Heart left ventricle (tissue), 16 donors: ENCODE results near the gene SPRR3. TPM values are rescaled to one million over a fixed set of nuclear protein-coding genes. Genes with fewer than 3 reads are reported as not detected.

Experiments
- ATAC-seq, 4 donors: fragments of 200-7000 bp; cut with Tn5 transposase; one replicate each; pipeline ENCODE4 v1.9.1; 2020 to 2022; ENCODE audit warnings: moderate library complexity in 4 of 4, mild to moderate bottlenecking in 3 of 4, moderate number of reproducible peaks in 1 of 4
- DNase-seq, 5 donors: peaks; one replicate each; pipeline ENCODE4 v3.0.0-alpha.2; 2020
- H3K27ac ChIP-seq, 12 donors: fragments of 200-600 bp; sonication (generic) in 4 of 12; one replicate each; pipeline versions ENCODE4 v1.5.0 to v1.8.0; 2016 to 2022; ENCODE audit warnings: mild to moderate bottlenecking in 2 of 12
- H3K27me3 ChIP-seq, 9 donors: fragments of 200-600 bp; sonication (generic) in 2 of 9; one replicate each; pipeline versions ENCODE4 v1.5.1 to v1.8.0; 2016 to 2022; ENCODE audit warnings: mild to moderate bottlenecking in 3 of 9
- H3K36me3 ChIP-seq, 9 donors: fragments of 200-600 bp; sonication (generic) in 2 of 9; one replicate each; pipeline versions ENCODE4 v1.5.0 to v1.8.0; 2018 to 2022; ENCODE audit warnings: mild to moderate bottlenecking in 2 of 9
- H3K4me1 ChIP-seq, 12 donors: fragments of 200-600 bp; sonication (generic) in 4 of 12; one replicate each; pipeline versions ENCODE4 v1.5.0 to v1.8.0; 2016 to 2022; ENCODE audit warnings: mild to moderate bottlenecking in 3 of 12
- H3K4me3 ChIP-seq, 12 donors: fragments of 200-600 bp; sonication (generic) in 4 of 12; one replicate each; pipeline versions ENCODE4 v1.5.0 to v1.8.0; 2017 to 2022; ENCODE audit warnings: mild to moderate bottlenecking in 9 of 12, moderate library complexity in 4 of 12
- H3K9me3 ChIP-seq, 12 donors: fragments of 200-600 bp; sonication (generic) in 4 of 12; one replicate each; pipeline versions ENCODE4 v1.5.0 to v1.8.0; 2016 to 2022; ENCODE audit warnings: mild to moderate bottlenecking in 1 of 12
- CTCF ChIP-seq, 12 donors: fragments of 200-600 bp; sonication (generic) in 4 of 12; IDR thresholded peaks; one replicate each; pipeline versions ENCODE4 v1.5.0 to v1.8.0; 2018 to 2022; ENCODE audit warnings: antibody characterized with exemption in 12 of 12, mild to moderate bottlenecking in 5 of 12
- POLR2A ChIP-seq, 2 donors: fragments of 450-650 bp; IDR thresholded peaks; one replicate each; pipeline ENCODE4 v1.6.1; 2017; ENCODE audit warnings: antibody characterized with exemption in 2 of 2, mild to moderate bottlenecking in 2 of 2, moderate library complexity in 2 of 2
- WGBS, 4 donors: extraction: QIAGEN DNeasy Blood & Tissue Kit in 2 of 4; methylation state at CpG; one replicate each; pipeline versions ENCODE4 v1.1.5 to v1.1.7; 2013 to 2018; 5-methylcytosine and 5-hydroxymethylcytosine counted together
- intact Hi-C, 10 donors: fragments of 100-400 bp; cut with DNase I; formaldehyde crosslinking; loops; one replicate each; pipeline versions ENCODE4 v1.11.1 to v1.14.2; 2022
- polyA plus RNA-seq, 2 donors: library from polyadenylated mRNA; stranded (reverse); fragments of 200-250 nt; gene quantifications; one replicate each; pipeline ENCODE4 v1.2.3, GENCODE V29; 2013
- total RNA-seq, 9 donors: library from RNA; depleted of rRNA in 2 of 9; stranded (reverse); fragments of >200 nt in 2 of 9; fragmentation: NEBNext Ultra II Directional in 3 of 9; extraction: Animal tissue kit (Norgen Biotek cat#: 25700) in 3 of 9; gene quantifications; one replicate each; pipeline versions ENCODE4 v1.1.0 to v1.2.4, GENCODE V29; 2016 to 2023
- donor health status: ischemic (EF 13 %, LVEDD 7.1; RV severe dilation, severe dysfunction).
- donor health status: healthy with polysubstance abuse.
- donor health status: DM: no; HTN: yes; CAD: no.
- donor health status: DM: no; HTN: no; CAD: no.
- donor health status: ischemic (EF 25% LVEDD 6.9; RV normal size, moderate dysfunction).
- donor health status: ischemic (EF 25% LVEDD 5.7; RV mildly dilated, moderate dysfunction).
- donor health status: healthy.
- donor health status: DM: yes; HTN: yes; CAD: no.
- donor health status: ischemic (EF 35%, LVEDD 5.7; RV mildly dilated, moderate dysfunction).
- donor health status: nonischemic (EF 11% LVEDD 7.7; RV severe dilation, severe dysfunction).
- donor health status: DM: yes; HTN: yes; CAD: no.
- donor health status: PGD.
- donor health status: ischemic (EF 29% LVEDD 5.4; RV normal size, mild dysfunction).
- donor health status: nonischemic (EF 23%, LVEDD 6.1; RV moderate dilation, normal function).

SPRR3 gene
- total and polyA plus RNA-seq, 11 donors, result 1.2 TPM; not detected in 10

GRCh38 chr1:152976688-152977087 lies 24.9 kb upstream of the SPRR3 start:
- ATAC-seq (no peak), DNase-seq (no peak)
- WGBS, 4 donors, result 54 to 74% (median 71%) methylated on average over 1 of the region's 1 CpG
- TF ChIP-seq CTCF (IDR thresholded peaks at IDR 0.05) (no peak), POLR2A (IDR thresholded peaks at IDR 0.05) (no peak)
- no peaks in the 10 kb centered on the region for H3K4me1 ChIP-seq
- H3K27me3 ChIP-seq, result peaks cover 0 to 4% (median 0%) of the 10 kb centered on the region in 9 donors
- no peak overlapping the region for H3K27ac ChIP-seq
- no peaks in the 10 kb centered on the region for H3K36me3 ChIP-seq
- H3K4me3 ChIP-seq, result no peak overlapping the region
- intact Hi-C loops, result no loop called here
- H3K9me3 ChIP-seq, result no peaks in the 10 kb centered on the region

DNA sequence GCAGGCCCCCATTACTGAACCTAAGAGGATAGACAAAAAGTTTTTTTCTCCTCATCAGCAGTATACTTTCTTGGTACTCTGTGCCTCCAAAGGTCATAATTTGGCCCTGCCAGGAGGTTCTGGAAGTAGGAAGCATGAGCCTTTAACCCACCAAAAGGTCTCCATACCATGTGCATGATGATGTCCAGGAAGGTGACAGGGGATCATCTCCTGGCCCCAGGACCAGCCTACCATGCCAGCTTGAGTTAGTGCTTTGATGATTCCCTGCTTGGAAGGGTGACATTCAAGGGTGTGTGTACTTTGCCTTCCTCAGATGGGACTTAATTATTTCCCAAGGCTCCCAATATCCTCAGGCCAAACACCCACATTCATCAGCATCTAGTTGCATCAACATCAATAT lies 23.9 kb upstream of the SPRR3 start:
- Histone ChIP-seq H3K4me3 (no peak overlapping the region), H3K27ac (no peak overlapping the region), H3K27me3 (peaks cover 0 to 6% (median 0%) of the 10 kb centered on the region in 9 donors), H3K9me3 (no peaks in the 10 kb centered on the region), H3K36me3 (no peaks in the 10 kb centered on the region), H3K4me1 (no peaks in the 10 kb centered on the region)
- intact Hi-C loops, result no loop called here
- no peak for DNase-seq
- no peak for ATAC-seq
- TF ChIP-seq POLR2A (IDR thresholded peaks at IDR 0.05) (no peak), CTCF (IDR thresholded peaks at IDR 0.05) (no peak)

GRCh38 chr1:152980676-152981075 lies 20.9 kb upstream of the SPRR3 start:
- no peak for ATAC-seq
- intact Hi-C loops, result no loop called here
- Histone ChIP-seq H3K9me3 (no peaks in the 10 kb centered on the region), H3K36me3 (no peaks in the 10 kb centered on the region), H3K4me3 (no peak overlapping the region), H3K4me1 (no peaks in the 10 kb centered on the region), H3K27ac (no peak overlapping the region), H3K27me3 (peaks cover 0 to 10% (median 0%) of the 10 kb centered on the region in 9 donors)
- DNase-seq, result no peak
- TF ChIP-seq POLR2A (IDR thresholded peaks at IDR 0.05) (no peak), CTCF (IDR thresholded peaks at IDR 0.05) (no peak)
- 33 to 58% (median 52%) methylated on average over 1 of the region's 1 CpG for WGBS, 4 donors

- ATAC-seq, result no peak
- TF ChIP-seq POLR2A (IDR thresholded peaks at IDR 0.05), result no peak
- no peak for TF ChIP-seq CTCF (IDR thresholded peaks at IDR 0.05)
- WGBS, 4 donors, result 73 to 87% (median 78%) methylated on average over 6 of the region's 6 CpGs
- Histone ChIP-seq H3K36me3 (no peaks in the 10 kb centered on the region), H3K4me3 (no peak overlapping the region), H3K9me3 (no peaks in the 10 kb centered on the region), H3K27ac (no peak overlapping the region), H3K27me3 (peaks cover 0 to 10% (median 0%) of the 10 kb centered on the region in 9 donors), H3K4me1 (no peaks in the 10 kb centered on the region)
- intact Hi-C loops, result no loop called here
- no peak for DNase-seq
Measured at GRCh38 chr1:152981146-152981871, 20.2 kb upstream of the SPRR3 start.
